Measurements from ENCODE around the gene ANTKMT.

- TF ChIP-seq CTCF (conservative IDR thresholded peaks at IDR 0.05; ENCODE audit: low read length), result no peak
- no peak for TF ChIP-seq EZH2phosphoT487 (IDR thresholded peaks at IDR 0.05; ENCODE audit: borderline replicate concordance)
Observed at GRCh38 chr16:684071-684794, 36.7 kb upstream of the ANTKMT start, which contains the start of gene JMJD8.
